Stimulated activated CD8-positive, alpha-beta memory T cell treated with anti-CD3 and anti-CD28 coated beads, Interleukin-7, amount 100 ng/mL, for 24 hours (primary cell): ENCODE measurements around the gene PHEX.

Source experiments
- DNase-seq: peaks from one replicate; pipeline ENCODE4 v3.0.0-alpha.2; 2020; ENCODE audit warnings: low read depth

The PHEX gene

DNA sequence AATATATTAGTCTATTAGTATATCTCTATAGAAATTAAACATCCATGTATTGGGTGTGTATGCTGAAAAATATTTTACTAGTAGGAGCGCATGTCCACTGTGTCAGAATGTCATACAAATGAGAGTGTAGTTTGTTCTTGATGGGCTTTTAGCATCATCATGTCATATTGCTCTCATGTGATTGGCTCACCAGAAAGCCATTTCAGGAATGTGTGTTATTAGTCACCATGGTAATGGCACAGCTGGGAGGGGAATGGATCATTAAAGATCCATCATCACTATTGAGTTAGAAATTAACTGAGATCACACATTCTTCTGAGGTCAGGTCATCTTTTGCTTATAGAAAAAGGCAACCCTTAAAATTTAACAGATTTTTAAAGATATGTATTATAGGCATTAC, 77.3 kb downstream of the PHEX start:
- DNase-seq = no peak

GRCh38 chrX:22110729-22111494, 78.8 kb downstream of the PHEX start:
- no peak for DNase-seq

DNA sequence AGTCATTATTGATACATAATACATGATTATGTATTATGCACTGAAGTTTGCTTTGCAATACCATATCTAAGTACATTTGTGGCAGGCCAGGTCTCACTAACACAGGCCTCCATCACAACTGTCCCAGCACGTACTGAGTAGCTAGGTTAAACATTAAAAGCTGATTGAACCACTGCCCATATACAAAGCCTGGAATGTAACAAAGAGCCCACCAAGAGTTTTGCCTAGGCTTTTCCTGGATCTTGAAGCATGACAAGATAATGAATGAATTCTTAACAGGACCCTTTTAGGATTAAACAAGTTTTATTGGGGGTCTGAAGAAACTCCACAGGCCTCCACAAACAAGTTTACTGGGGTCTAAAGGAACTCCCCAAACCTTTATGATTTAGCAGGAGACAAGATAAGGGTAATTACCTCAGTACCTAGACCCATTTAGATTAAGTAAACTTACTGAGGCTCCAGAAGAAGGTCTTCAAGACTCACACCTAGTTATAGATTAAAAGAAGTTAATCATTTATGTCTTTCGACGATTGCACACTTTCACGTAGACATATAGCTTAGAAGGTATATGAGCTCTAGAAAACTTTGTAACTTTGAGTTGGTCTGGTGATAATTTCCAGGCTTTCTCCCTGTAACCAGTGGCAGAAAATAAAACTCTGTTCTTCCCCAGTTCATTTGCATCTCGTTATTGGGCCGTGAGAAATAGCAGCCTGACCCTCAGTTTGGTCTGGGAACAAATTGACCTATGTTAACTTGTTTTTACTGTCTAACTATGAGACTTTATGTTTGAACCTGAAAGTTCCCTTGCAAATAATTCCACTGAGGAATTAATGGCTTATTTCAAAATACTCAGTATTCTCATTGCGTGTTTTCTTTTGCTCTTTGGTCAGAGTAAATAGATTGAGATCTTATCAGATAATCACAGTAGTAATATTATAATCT, 84.8 kb downstream of the PHEX start:
- DNase-seq = no peak

- DNase-seq = no peak
Observed at GRCh38 chrX:22117633-22118032, 85.5 kb downstream of the PHEX start.

- DNase-seq = no peak
Observed at GRCh38 chrX:22118161-22118830, 86.2 kb downstream of the PHEX start.

GRCh38 chrX:22121161-22121560, 89.0 kb downstream of the PHEX start:
- DNase-seq = no peak

- no peak for DNase-seq
Observed at GRCh38 chrX:22122510-22122909, 90.4 kb downstream of the PHEX start.

DNA sequence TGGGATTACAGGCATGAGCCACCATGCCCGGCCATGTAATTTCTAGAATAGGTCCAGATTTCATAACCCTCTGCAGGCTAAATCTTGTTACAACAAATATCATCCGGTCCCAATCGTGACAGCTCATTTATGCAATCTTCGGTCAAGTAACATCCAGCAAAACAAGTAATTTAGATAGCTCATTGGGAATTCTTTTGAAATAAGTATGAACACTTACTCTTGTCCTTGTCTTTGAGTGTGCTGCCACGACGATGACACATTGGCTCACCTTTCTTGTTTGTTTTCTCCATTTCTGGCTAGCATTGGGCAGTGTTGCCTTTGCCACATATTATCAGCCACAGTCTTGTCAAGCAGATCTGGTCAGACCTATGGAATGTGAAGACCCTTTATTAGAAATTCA, 92.0 kb downstream of the PHEX start:
- no peak for DNase-seq

DNA sequence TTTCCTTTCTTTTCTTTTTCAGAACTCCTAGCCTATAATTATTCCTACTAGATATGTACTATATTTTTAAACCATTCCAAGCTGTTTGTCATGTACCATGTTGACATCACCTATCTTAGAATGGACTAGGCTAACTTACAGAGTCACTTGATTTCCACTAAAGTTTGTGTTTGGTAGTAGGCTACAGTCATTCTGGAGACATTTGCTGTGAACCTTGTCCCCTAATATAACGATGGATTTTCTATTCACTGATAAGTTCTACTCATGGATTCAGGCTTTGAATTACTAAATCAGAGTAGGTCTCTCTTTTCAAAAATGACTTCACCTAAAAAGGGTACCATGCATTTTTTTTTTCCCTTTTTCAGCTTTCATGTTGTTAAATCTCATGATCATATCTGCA, 93.4 kb downstream of the PHEX start:
- no peak for DNase-seq

DNA sequence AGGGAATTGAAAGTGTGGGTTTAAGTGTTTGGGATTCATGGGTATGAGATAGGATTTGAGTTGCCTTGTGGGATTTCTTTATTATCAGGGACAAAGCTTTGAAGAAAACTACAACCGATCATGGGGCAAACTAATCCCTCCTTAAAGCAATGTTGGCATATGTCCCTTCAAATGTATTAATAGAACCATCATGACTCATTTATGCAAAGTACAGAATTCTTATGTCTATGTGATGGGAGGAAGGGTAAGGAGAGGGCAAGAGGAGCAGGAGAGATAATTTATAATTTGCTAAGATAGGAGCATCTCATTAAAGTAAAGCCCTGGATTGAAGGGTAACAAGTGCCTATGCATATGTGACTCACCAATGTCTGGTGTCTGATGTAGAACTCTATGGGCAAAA, 94.2 kb downstream of the PHEX start:
- DNase-seq = no peak

DNA sequence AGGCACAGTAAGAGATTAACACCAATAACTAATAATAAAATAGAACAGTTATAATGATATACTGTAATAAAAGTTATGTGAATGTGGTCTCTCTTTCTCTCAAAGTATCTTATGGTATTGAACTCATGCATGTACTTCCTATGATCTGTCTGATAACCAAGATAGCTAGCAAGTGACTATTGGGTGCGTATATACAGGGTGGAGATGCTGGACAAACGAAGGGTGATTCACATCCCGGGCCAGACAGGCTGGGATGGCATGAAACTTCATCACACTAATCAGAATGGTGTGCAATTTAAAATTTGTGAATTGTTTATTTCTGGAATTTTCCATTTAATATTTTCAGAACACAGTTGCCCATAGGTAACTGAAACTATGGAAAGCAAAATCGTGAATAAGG, 96.8 kb downstream of the PHEX start:
- no peak for DNase-seq

- DNase-seq = no peak
Observed at GRCh38 chrX:22134681-22135080, 102.6 kb downstream of the PHEX start.

GRCh38 chrX:22135171-22135711, 103.1 kb downstream of the PHEX start:
- DNase-seq = no peak

GRCh38 chrX:22135994-22136684, 104.0 kb downstream of the PHEX start:
- no peak for DNase-seq

DNA sequence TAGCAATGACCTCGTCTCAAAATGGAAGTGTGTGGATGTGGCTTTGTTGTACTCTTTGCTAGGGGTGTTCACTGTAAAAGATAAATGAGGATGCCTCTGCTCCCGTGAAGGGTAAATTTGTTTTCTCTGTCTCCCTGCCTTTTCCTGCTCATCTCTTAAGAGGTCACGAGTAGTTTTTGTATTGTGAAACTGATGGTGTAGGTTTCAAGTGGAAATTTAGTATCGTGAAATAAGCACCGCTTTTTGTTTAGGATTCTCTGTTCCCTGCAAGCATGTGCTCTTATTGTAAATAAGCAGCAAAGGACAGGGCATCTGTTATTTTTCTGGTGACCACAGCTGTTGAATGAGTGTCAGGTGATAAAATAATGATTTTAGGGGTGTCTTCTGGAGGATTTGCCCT, 104.6 kb downstream of the PHEX start:
- DNase-seq = no peak

DNA sequence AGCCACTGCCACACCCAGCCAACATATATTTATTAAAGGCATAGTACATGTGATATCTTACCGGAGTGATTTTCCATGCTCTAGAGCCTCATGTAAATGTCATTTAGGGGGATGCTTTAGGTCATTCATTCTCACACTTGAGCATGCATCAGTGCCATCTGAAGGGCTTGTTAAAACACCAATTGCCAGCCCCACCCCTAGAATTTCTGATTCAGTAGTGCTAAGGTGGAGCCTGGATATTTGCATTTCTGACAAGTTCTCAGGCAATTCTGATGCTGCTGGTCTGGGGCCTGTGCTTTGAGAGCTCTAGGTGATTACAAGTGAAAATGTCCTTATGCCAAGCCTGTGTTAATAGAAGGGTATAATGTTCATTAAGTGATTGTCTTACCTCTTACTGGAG, 107.7 kb downstream of the PHEX start:
- DNase-seq = no peak

GRCh38 chrX:22141047-22141730, 109.1 kb downstream of the PHEX start:
- no peak for DNase-seq

- no peak for DNase-seq
Observed at GRCh38 chrX:22147214-22147613, 115.1 kb downstream of the PHEX start.

- no peak for DNase-seq
Observed at GRCh38 chrX:22147942-22148341, 115.8 kb downstream of the PHEX start.

- no peak for DNase-seq
Observed at GRCh38 chrX:22148565-22148964, 116.4 kb downstream of the PHEX start.

- DNase-seq = no peak
Observed at GRCh38 chrX:22150371-22150770, 118.2 kb downstream of the PHEX start.
